Measurements from ENCODE around the gene USP28. TPM values are rescaled to one million over a fixed set of nuclear protein-coding genes. Genes with fewer than 3 reads are reported as not detected.

The USP28 gene, protein sequence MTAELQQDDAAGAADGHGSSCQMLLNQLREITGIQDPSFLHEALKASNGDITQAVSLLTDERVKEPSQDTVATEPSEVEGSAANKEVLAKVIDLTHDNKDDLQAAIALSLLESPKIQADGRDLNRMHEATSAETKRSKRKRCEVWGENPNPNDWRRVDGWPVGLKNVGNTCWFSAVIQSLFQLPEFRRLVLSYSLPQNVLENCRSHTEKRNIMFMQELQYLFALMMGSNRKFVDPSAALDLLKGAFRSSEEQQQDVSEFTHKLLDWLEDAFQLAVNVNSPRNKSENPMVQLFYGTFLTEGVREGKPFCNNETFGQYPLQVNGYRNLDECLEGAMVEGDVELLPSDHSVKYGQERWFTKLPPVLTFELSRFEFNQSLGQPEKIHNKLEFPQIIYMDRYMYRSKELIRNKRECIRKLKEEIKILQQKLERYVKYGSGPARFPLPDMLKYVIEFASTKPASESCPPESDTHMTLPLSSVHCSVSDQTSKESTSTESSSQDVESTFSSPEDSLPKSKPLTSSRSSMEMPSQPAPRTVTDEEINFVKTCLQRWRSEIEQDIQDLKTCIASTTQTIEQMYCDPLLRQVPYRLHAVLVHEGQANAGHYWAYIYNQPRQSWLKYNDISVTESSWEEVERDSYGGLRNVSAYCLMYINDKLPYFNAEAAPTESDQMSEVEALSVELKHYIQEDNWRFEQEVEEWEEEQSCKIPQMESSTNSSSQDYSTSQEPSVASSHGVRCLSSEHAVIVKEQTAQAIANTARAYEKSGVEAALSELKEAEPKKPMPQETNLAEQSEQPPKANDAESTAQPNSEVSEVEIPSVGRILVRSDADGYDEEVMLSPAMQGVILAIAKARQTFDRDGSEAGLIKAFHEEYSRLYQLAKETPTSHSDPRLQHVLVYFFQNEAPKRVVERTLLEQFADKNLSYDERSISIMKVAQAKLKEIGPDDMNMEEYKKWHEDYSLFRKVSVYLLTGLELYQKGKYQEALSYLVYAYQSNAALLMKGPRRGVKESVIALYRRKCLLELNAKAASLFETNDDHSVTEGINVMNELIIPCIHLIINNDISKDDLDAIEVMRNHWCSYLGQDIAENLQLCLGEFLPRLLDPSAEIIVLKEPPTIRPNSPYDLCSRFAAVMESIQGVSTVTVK
- total RNA-seq: 26.2 and 37.3 TPM in 2 replicates

DNA sequence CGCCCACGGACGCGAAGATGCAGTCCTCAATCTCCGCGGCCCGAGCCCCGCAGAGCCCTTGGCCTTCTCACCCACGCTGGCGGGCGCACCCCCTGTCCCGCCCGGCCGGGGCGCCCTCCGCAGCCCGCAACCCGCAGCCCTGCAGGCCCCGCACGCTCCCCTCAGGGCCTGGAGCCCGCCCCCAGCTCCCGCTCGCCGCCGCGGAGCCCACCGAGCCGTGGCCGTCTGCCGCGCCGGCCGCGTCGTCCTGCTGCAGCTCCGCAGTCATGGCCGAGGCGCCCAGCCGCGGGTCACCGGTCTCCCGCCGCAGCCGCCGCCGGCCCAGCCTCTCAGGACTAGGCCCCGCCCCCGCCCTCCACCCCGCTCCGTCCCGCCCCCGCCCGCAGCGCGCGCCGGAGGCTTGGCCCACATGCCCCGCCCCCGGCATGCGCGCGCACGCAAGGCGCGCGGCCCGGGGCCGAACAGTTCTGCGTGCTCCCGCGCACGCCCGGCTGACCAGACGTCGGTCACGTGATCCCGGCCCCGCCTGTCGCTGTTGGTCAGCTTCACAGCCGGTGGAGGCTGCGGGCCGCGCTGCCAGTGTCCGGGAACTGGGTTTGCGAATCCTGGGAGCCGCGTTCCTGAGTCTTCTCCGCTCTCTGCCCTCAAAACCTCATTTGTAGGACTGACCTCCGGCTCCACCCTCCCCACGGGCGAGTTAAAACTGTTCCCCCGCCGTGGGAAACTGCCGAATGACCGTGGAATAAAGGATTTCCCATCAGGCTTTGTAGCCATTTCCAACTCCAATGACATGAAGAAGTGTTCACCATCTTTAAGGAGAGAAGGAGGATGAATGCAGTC, at the start of gene USP28:
Gene USP28 (minus strand): TSS at position 339 of the 840 bp plus-strand sequence. CDS start 71 bp downstream, at position 268.

DNA sequence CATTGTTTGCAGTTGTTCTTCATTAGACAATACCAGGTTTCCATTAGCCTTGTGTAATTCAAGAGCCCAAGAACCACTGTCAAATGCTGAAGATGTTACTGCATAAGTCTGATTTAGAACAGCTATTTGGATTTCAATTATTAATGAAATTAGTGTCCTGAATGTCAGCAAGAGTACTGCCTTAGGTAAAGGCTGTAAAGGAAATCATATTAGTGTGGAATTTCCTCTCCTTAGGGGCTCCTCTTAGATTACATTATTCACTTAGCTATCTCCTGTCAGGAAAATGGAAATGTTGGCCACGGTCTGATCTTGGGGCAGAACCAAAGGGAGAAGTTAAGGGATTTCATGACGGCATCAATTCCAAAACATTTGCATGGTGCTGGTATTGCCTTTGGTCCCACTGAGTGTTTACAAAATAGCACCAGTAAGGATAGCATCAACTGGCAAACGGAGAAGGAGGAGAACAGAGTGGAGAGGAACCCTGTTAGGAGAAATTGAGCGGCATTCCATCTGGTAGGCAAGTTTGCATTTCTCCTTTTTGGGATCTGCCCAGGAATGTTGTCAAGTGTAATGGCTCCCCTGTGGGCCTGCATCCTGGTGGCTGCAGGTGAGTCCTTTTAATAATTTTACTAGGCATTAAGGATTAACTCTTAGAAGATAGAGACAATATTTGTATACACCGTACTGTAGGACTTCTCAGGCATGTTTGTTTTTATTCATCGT, 29.2 kb upstream of the USP28 start, which contains the start of gene HTR3B:
Gene HTR3B (plus strand): TSS at position 418 of the 723 bp plus-strand sequence. CDS start 138 bp downstream, at position 556.

DNA sequence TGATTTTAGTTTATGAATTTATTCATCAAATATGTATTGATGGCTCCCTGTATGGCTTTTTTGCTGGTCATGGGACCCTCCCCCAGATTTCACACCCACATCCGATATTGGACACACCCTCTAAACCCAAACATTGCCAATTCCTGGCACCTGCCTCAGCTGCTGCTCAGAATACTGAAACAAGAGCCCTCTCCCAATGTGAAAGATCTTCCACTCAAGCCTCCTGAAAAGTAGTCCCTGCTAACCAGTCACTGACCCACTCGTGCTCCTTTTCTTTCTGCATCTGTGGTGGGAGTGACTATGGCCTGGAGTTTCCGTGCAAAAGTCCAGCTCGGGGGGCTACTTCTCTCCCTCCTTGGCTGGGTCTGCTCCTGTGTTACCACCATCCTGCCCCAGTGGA, 95.9 kb downstream of the USP28 start, which contains the start of gene CLDN25:
Gene CLDN25 (plus strand): TSS at position 301 of the 400 bp plus-strand sequence. CDS start 0 bp downstream, at position 301.

DNA sequence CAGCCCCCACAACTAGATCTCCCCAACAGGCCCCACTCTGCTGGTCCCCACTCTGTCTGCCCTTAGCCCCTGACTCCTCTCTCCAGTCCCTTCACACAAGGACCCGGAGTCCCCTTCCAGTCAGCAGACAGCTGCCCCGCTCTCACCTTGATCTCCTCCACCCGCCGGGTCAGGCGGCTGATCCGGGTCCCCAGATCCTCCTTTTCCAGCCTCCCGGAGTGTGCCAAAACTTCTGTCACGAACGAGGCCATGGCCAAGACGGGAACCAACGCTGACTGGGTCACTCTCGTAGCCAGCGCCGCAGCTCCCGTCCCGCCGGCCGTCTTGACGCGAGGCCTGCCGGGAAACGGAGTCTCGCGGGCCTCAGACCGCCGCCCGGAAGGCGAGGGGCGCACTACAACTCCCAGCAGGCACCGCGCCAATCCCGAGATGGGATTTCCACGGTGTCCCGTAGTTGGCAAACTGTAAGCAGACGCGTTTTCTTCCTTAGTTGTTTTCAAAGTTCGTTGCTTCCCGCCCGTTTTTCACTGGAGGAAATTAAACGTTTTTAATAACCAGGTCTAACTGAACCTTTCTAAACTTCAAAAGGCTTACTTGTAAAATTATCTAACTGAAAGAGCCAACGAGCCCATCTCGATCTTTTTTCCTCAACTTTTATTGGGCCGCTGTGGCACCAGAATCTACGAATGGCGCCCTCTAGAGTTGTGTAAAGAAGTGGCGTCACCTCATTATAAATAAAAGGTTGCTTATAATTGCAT, 101.8 kb downstream of the USP28 start, which contains the start of gene ZW10:
Gene ZW10 (minus strand): TSS at position 277 of the 758 bp plus-strand sequence. CDS start 26 bp downstream, at position 251.

Other genes starting within 250 kb of the USP28 start
- not detected in 2 replicates for gene TMPRSS5, start 169.3 kb downstream of the USP28 start, total RNA-seq
- 11.7 and 20.1 TPM in 2 replicates for gene ZW10, start 101.9 kb downstream of the USP28 start, total RNA-seq
- gene CLDN25, start 95.8 kb downstream of the USP28 start, total RNA-seq: not detected in 2 replicates
- gene HTR3B, start 29.2 kb upstream of the USP28 start, total RNA-seq: not detected in 2 replicates
- not detected in 2 replicates for gene HTR3A, start 99.5 kb upstream of the USP28 start, total RNA-seq
- gene ZBTB16, start 184.1 kb upstream of the USP28 start, total RNA-seq: 0.08 and 0.55 TPM in 2 replicates

All from hair follicular keratinocyte (primary cell).